Panc1 (cell line): ENCODE measurements around the gene HERC5. TPM values are rescaled to one million over a fixed set of nuclear protein-coding genes. Genes with fewer than 3 reads are reported as not detected.

Source experiments
- ATAC-seq: fragments of 200-7000 bp; cut with Tn5 transposase; 2 replicates; pipeline ENCODE4 v1.9.1; 2020; ENCODE audit warnings: mild to moderate bottlenecking, moderate library complexity
- BruUV-seq: library from RNA; stranded (reverse); fragments of 400-500 nt; replicated peaks from 2 replicates; lab custom pipeline; 2021; lab: Mats Ljungman, UMichigan
- CTCF ChIA-PET: fragments of 300-600 bp; sonication (Branson Sonifier 250); formaldehyde crosslinking; loops from one replicate; lab custom pipeline; 2022; ENCODE audit warnings: antibody characterized with exemption; lab: Charles Lee
- POLR2A ChIA-PET: fragments of 300-600 bp; sonication (Branson Sonifier 250); formaldehyde crosslinking; loops from one replicate; lab custom pipeline; 2022; ENCODE audit warnings: antibody characterized with exemption; lab: Charles Lee
- DNase-seq: peaks from one replicate; pipeline ENCODE4 v3.0.0-alpha.2; 2010; ENCODE audit warnings: low read depth, low spot score
- H3K27ac ChIP-seq: 2 replicates; pipeline ENCODE4 v1.5.1; 2011; ENCODE audit warnings: mild to moderate bottlenecking, low read length, inconsistent platforms
- H3K27me3 ChIP-seq: fragments of 200-500 bp; sonication (Bioruptor generic); 2 replicates; pipeline ENCODE4 v1.6.0; 2014; ENCODE audit warnings: low read length, inconsistent platforms; ENCODE audit not compliant: control insufficient read depth, insufficient read depth
- H3K36me3 ChIP-seq: fragments of 200-500 bp; sonication (Bioruptor generic); 2 replicates; pipeline ENCODE4 v1.5.1; 2014; ENCODE audit warnings: inconsistent platforms, mild to moderate bottlenecking, low read length, moderate library complexity; ENCODE audit not compliant: control insufficient read depth, insufficient read depth
- H3K4me1 ChIP-seq: 2 replicates; pipeline ENCODE4 v1.5.1; 2011; ENCODE audit warnings: inconsistent platforms, mild to moderate bottlenecking, low read length, moderate library complexity; ENCODE audit not compliant: control insufficient read depth, insufficient read depth
- H3K4me3 ChIP-seq, 2 experiments: 2 replicates each; pipeline ENCODE4 v1.5.1; 2011 to 2012; ENCODE audit warnings: low read depth in 2 of 2, low read length in 2 of 2, mild to moderate bottlenecking in 2 of 2, inconsistent platforms in 1 of 2, moderate library complexity in 1 of 2
- H3K9me3 ChIP-seq: fragments of 200-500 bp; sonication (Bioruptor generic); 2 replicates; pipeline ENCODE4 v1.5.1; 2014; ENCODE audit warnings: low read depth, mild to moderate bottlenecking, inconsistent platforms, low read length, moderate library complexity; ENCODE audit not compliant: control insufficient read depth, insufficient read depth
- CTCF ChIP-seq: fragments of 450-650 bp; IDR thresholded peaks from 2 replicates; pipeline ENCODE4 v1.5.1; 2017; ENCODE audit warnings: mild to moderate bottlenecking
- POLR2AphosphoS5 ChIP-seq: IDR thresholded peaks from 2 replicates; pipeline ENCODE4 v1.6.1; 2012; ENCODE audit warnings: mild to moderate bottlenecking, low read depth, low read length, moderate library complexity
- REST ChIP-seq, 2 experiments: IDR thresholded peaks; 2 replicates each; pipeline ENCODE4 v1.6.1; 2011 to 2012; ENCODE audit warnings: low read depth in 2 of 2, control low read depth in 1 of 2, low read length in 1 of 2, mild to moderate bottlenecking in 1 of 2, moderate library complexity in 1 of 2; ENCODE audit not compliant: insufficient read depth in 1 of 2
- SIN3A ChIP-seq: IDR thresholded peaks from 2 replicates; pipeline ENCODE4 v1.6.1; 2012; ENCODE audit warnings: low read depth, mild to moderate bottlenecking, low read length, moderate library complexity, borderline replicate concordance; ENCODE audit not compliant: insufficient read depth
- TCF7L2 ChIP-seq: IDR thresholded peaks from 2 replicates; pipeline ENCODE4 v1.6.1; 2011; ENCODE audit warnings: mild to moderate bottlenecking, low read depth, low read length, inconsistent platforms
- in situ Hi-C: cut with HindIII; loops from 2 replicates; pipeline ENCODE4 v1.10.0; 2016; ENCODE audit warnings: low sequenced_read_pairs, low pct_unique_long_range_greater_than_20kb
- intact Hi-C: fragments of 100-400 bp; cut with micrococcal nuclease; formaldehyde crosslinking; loops from one replicate; pipeline ENCODE4 v1.10.0; 2022; ENCODE audit not compliant: unreplicated experiment
- total RNA-seq: library from RNA; stranded (reverse); gene quantifications from one replicate; pipeline ENCODE4 v1.2.1, GENCODE V29; 2021; ENCODE audit not compliant: unreplicated experiment

HERC5 gene
- total RNA-seq, 1 experiment from 2014 or later: 6.7 TPM

- no TSS peak for BruUV-seq
Measured at GRCh38 chr4:88517825-88518224, 60.9 kb downstream of the HERC5 start.

GRCh38 chr4:88518911-88519310 is 62.0 kb downstream of the HERC5 start:
- no peak for ATAC-seq
- in situ Hi-C loops (no loop called here), intact Hi-C loops (loop anchor here (5.0 to 10.0 kb wide), 2 partner anchors 152 to 484 kb away; no protein-coding TSS in a partner anchor)
- no TSS peak for BruUV-seq
- H3K36me3 ChIP-seq: peaks cover 6% of the 10 kb centered on the region
- ChIA-PET POLR2A (no interaction called here), CTCF (no interaction called here)
- TF ChIP-seq TCF7L2: no peak
- no peak for TF ChIP-seq SIN3A
- TF ChIP-seq CTCF: no peak
- no peak for TF ChIP-seq POLR2AphosphoS5
- TF ChIP-seq REST (IDR thresholded peaks at IDR 0.05; ENCODE audit: insufficient read depth in 1 of 2, low read depth in 2 of 2, low read length in 1 of 2): no peak
- no peak overlapping the region for H3K4me3 ChIP-seq
- no peaks in the 10 kb centered on the region for H3K27me3 ChIP-seq
- no peak overlapping the region for H3K27ac ChIP-seq
- H3K9me3 ChIP-seq: no peaks in the 10 kb centered on the region
- peaks cover 3% of the 10 kb centered on the region for H3K4me1 ChIP-seq
- DNase-seq: no peak

More at GRCh38 chr4:88517825-88518224, 60.9 kb downstream of the HERC5 start:
- Histone ChIP-seq H3K4me3 (no peak overlapping the region), H3K27me3 (no peaks in the 10 kb centered on the region), H3K9me3 (no peaks in the 10 kb centered on the region), H3K36me3 (peaks cover 3% of the 10 kb centered on the region), H3K4me1 (peaks cover 3% of the 10 kb centered on the region; the same call in 1 of the 2 replicates), H3K27ac (no peak overlapping the region)
- POLR2A ChIA-PET: no interaction called here
- no peak for TF ChIP-seq CTCF
- TF ChIP-seq POLR2AphosphoS5: no peak
- no peak for TF ChIP-seq SIN3A
- TF ChIP-seq TCF7L2: no peak
- no peak for TF ChIP-seq REST (IDR thresholded peaks at IDR 0.05; ENCODE audit: insufficient read depth in 1 of 2, low read depth in 2 of 2, low read length in 1 of 2)
- intact Hi-C loops: loop anchor here (5.0 to 10.0 kb wide), 2 partner anchors 151 to 483 kb away; no protein-coding TSS in a partner anchor
- ATAC-seq (no peak), DNase-seq (no peak)
- CTCF ChIA-PET: interaction anchor here (0.6 to 0.8 kb wide), 2 partner anchors 299 to 778 kb away, joined by 4 to 5 read pairs; no protein-coding TSS in a partner anchor
- in situ Hi-C loops: no loop called here
